PC-3 (cell line): Measurements from ENCODE around the gene RPS16.

ENCODE experiments used
- CTCF ChIP-seq: fragments of 300-600 bp; sonication (generic); conservative IDR thresholded peaks from 2 replicates; pipeline ENCODE4 v1.5.1; 2017; ENCODE audit warnings: antibody characterized with exemption, low read depth, mild to moderate bottlenecking, low read length
- EZH2phosphoT487 ChIP-seq: fragments of 300-600 bp; sonication (generic); IDR thresholded peaks from 2 replicates; pipeline ENCODE4 v1.6.1; 2018; ENCODE audit warnings: mild to moderate bottlenecking, antibody characterized with exemption, low read length, borderline replicate concordance

- no peak for TF ChIP-seq EZH2phosphoT487
- TF ChIP-seq CTCF: no peak
These were observed 10.0 kb downstream of the RPS16 start for GRCh38 chr19:39425744-39426143.
